Activated T-helper 1 cell treated with anti-CD3 and anti-CD28 coated beads, Interleukin-12 subunit alpha, Interleukin-12 subunit beta, Interleukin-2, Interleukin-4 antibody, amounts not matched to agents 30 ng/mL and 10 ng/mL and 1 ng/mL, durations not matched to agents 14 hours and 24 hours and 36 hours (primary cell): Measurements from ENCODE around the gene RBM19. TPM values are rescaled to one million over a fixed set of nuclear protein-coding genes. Genes with fewer than 3 reads are reported as not detected.
A peak's percentile ranks its signal among the peaks of the same experiment; 100 is the strongest.
"Not testable (repeated sequence)": the region's sequence is repeated elsewhere in the genome, so short reads cannot be mapped to it uniquely, and the experiment has no call there.

ENCODE experiments used
- DNase-seq: peaks from one replicate; pipeline ENCODE4 v3.0.0; 2021; ENCODE audit warnings: low spot score
- H3K27ac Mint-ChIP-seq: one replicate; pipeline ENCODE4 v1.8.0; 2021; ENCODE audit warnings: mild to moderate bottlenecking, mixed read lengths
- H3K27me3 Mint-ChIP-seq: one replicate; pipeline ENCODE4 v1.8.0; 2022; ENCODE audit warnings: mild to moderate bottlenecking, moderate library complexity, mixed read lengths; ENCODE audit not compliant: insufficient read depth
- H3K36me3 Mint-ChIP-seq: one replicate; pipeline ENCODE4 v1.8.0; 2021; ENCODE audit warnings: low read depth, mixed read lengths
- H3K4me1 Mint-ChIP-seq: one replicate; pipeline ENCODE4 v1.8.0; 2021; ENCODE audit warnings: low read depth, mixed read lengths
- H3K4me3 Mint-ChIP-seq: one replicate; pipeline ENCODE4 v1.8.0; 2021; ENCODE audit warnings: mild to moderate bottlenecking, moderate library complexity, mixed read lengths
- H3K9me3 Mint-ChIP-seq: one replicate; pipeline ENCODE4 v1.8.0; 2021; ENCODE audit warnings: mixed read lengths
- intact Hi-C: fragments of 100-400 bp; cut with micrococcal nuclease; formaldehyde crosslinking; loops from one replicate; pipeline ENCODE4 v1.15.1; 2024
- total RNA-seq: library from RNA; stranded (reverse); gene quantifications from 2 replicates; pipeline ENCODE4 v1.2.3, GENCODE V29; 2022

The RBM19 gene
- total RNA-seq, 1 donor from 2014 or later = 102 TPM

DNA sequence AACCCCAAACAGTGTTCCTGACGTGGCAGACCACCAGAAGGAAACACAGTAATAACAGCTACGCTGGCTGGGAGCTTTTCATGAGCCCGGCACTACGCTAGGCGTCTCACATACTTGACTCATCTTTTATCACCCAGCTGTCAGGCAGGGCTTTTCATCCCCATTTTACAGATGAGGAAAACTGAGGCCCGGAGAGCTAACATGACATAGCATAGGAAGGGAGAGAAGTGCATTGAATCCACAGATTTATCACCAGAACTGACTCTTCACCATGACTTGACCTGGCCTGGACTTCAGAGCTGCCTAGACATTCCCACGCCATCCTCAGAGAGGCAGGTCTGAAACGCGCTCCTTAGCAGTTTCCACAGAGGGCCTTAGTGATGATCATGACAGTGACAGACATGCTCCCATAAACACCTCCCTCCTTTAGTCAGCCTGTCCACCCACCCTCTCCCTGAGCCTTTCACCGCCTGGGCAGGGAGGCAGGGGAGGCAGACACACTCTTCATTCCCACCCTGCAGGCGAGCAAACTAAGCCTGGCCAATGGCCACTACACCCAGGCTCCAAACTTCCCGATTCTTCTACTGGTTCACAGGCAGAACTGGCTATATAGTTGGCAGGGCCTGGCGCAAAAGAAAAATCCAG lies 56.2 kb downstream of the RBM19 start:
- DNase-seq = no peak
- Mint-ChIP-seq H3K4me1 (no peaks in the 10 kb centered on the region), H3K4me3 (no peak overlapping the region), H3K9me3 (no peaks in the 10 kb centered on the region), H3K36me3 (peaks cover 22% of the 10 kb centered on the region), H3K27ac (no peak overlapping the region), H3K27me3 (no peaks in the 10 kb centered on the region)
- intact Hi-C loops = no loop called here

DNA sequence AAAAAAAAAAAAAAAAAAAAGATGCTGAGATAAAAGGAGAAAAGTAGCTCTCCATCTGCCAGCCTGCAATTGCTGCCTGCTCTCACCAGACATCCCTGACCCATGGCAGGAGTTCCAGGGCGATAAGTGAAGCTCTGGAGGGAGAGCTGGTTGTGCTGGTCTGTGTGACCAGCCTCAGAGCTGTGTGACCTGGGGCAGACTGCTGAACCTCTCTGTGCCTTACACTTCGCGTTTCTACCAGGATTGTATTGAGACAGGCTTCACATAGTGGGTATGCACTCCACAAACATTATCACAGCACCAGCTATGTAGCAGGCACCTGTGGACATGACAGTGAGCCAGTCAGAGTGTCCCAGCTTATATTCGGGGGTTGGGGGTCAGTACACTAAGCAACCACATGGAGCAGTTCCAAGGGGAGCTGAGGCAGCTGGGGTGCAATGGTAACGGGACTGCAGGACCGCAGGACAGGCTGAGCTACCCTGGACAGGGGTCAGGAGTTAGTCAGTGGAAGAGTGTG lies 57.5 kb downstream of the RBM19 start:
- DNase-seq = no peak
- no peak overlapping the region for H3K27ac Mint-ChIP-seq
- peaks cover under 1% of the 10 kb centered on the region for H3K4me1 Mint-ChIP-seq
- intact Hi-C loops = no loop called here
- no peak overlapping the region for H3K4me3 Mint-ChIP-seq
- H3K36me3 Mint-ChIP-seq = peaks cover 31% of the 10 kb centered on the region
- H3K9me3 Mint-ChIP-seq = no peaks in the 10 kb centered on the region
- no peaks in the 10 kb centered on the region for H3K27me3 Mint-ChIP-seq

DNA sequence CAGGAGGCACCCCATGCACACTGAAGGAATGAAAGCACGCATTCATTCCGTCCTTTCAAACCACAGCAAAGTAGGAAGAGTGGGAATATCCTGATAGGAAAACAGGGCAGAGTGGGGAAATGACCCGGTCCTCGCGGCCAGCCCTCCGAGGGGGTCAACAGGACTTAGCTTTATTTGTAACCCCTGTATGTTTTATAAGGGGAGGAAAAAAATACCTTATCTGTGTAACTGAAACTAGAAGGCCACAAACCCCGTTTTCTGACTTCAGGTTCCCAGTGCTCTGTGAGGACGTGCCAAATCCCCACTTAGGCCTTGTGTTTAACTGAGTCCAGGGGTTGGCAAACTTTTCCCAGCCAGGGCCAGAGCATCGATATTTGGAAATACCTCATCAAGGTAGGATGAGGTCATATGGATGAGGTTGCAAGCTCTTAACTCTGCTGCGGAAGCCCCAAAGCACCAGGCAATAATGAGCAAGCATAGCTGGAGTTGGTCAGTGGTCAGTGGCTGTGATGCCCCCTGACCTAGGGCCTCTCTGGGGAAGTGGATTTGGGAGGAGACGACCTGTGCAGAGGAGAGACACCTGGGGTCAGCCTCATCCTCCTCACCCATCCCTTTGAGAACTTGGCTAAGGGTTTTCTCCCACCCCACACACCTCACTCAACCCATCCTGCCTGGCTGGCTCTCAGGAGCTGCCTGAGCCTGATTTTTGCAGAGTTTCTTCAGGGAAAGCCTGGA lies 58.5 kb downstream of the RBM19 start:
- Mint-ChIP-seq H3K4me1 (peaks cover 9% of the 10 kb centered on the region), H3K27me3 (no peaks in the 10 kb centered on the region), H3K36me3 (peaks cover 37% of the 10 kb centered on the region), H3K4me3 (no peak overlapping the region), H3K9me3 (no peaks in the 10 kb centered on the region), H3K27ac (no peak overlapping the region)
- intact Hi-C loops = no loop called here
- DNase-seq = no peak

DNA sequence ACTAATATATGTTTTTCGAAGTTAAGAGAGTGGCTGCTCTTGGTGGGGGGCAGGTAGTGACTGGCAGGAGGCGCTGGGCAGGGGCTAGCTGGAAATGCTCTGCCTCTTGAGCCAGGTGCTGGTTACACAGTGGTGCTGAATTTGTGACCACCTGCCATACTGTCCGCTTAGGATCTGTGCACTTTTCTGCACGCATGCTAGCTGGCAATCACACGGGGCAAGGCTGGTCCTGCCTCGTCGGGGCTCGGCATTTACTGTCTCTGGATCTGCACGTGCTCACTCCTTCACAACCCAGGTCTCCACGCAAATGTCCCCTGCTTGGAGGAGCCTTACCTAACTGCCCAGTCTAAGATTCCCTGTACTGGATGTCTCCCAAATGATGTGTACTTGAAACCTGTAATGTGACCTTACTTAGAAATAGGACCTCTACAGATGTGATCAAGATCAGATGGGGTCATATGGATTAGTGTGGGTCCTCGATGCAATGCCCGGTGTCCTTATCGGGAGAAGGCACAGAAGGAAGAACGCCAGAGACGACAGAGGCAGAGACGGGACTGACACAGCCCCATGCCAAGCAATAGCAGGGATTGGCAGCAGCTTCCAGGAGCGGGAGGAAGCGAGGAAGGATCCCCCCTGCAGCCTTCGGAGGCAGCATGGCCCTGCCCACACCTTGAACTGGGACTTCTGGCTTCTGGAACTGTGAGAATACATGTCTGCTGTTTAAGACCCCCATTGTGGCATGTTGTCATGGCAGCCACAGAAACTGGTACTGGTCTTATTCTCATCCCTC lies 59.5 kb downstream of the RBM19 start:
- Mint-ChIP-seq H3K36me3 (peaks cover 38% of the 10 kb centered on the region), H3K27me3 (no peaks in the 10 kb centered on the region), H3K4me3 (no peak overlapping the region), H3K27ac (no peak overlapping the region), H3K9me3 (no peaks in the 10 kb centered on the region), H3K4me1 (peaks cover 9% of the 10 kb centered on the region)
- DNase-seq = no peak
- intact Hi-C loops = no loop called here

DNA sequence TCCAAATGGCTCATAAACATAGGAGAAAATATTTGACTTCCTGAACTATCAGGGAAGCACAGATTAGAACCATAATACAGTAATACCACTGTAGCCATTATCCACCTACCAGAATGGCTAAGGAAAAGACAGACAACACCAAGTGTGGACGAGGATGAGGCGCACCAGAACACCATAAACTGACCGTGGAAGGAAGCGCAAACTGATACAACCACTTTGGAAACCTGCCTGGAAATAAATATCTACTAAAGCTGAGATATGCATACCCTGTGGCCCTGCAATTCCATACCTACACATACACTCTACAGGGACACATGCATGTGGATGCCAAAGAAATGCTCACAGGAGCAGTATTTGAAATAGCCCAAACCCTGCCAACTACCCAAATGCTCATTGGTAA lies 60.3 kb downstream of the RBM19 start:
- Mint-ChIP-seq H3K4me1 (peaks cover 9% of the 10 kb centered on the region), H3K4me3 (no peak overlapping the region), H3K9me3 (no peaks in the 10 kb centered on the region), H3K27ac (no peak overlapping the region), H3K36me3 (peaks cover 38% of the 10 kb centered on the region), H3K27me3 (no peaks in the 10 kb centered on the region)
- intact Hi-C loops = no loop called here
- no peak for DNase-seq

DNA sequence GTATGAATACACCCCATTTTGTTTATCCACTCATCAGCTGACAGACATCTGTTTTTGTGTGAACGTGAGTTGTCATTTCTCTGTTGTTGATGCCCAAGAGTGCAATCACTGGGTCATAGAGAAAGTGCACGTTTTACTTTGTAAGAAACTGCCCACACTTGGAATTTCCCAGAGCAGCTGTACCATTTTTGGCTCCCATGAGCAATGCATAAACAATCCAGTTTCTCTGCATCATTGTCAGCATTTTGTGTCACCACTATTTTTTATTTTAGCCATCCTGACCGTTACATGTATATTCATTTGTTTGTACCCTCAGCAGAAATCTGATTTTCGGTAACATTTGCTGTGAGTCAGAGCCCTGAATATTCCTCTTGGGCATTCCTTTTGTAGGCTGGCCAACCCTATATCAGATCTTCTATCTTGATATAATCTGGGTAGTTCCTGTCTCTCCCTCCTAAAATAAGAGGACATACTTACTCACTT lies 62.7 kb downstream of the RBM19 start:
- intact Hi-C loops = loop anchor here (1.0 kb wide), 1 partner anchor 59 kb away; no protein-coding TSS in a partner anchor

DNA sequence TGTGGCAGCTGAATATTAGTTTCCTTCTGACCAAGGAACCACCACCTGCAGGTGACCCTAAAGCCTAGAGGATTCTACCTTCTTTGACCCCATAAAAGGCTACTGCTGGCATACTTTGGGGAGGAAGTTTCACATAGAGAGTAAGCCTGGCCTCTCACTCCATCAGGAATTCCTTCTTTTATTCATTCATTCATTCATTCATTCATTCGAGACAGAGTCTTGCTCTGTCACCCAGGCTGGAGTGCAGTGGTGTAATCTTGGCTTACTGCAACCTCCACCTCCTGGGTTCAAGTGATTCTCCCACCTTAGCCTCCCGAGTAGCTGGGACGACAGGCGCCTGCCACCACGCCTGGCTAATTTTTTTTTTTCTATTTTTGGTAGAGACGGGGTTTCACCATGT lies 64.8 kb downstream of the RBM19 start:
- DNase-seq, H3K27ac Mint-ChIP-seq, H3K9me3 Mint-ChIP-seq, H3K27me3 Mint-ChIP-seq, H3K4me1 Mint-ChIP-seq, intact Hi-C loops, H3K4me3 Mint-ChIP-seq: not testable (repeated sequence)
- H3K36me3 Mint-ChIP-seq = peaks cover 26% of the 10 kb centered on the region

More for the DNA sequence above, 62.7 kb downstream of the RBM19 start:
- Mint-ChIP-seq H3K27me3 (no peaks in the 10 kb centered on the region), H3K4me1 (peaks cover 9% of the 10 kb centered on the region), H3K36me3 (peaks cover 28% of the 10 kb centered on the region), H3K4me3 (no peak overlapping the region), H3K27ac (peak overlapping the region; percentile 16), H3K9me3 (no peaks in the 10 kb centered on the region)
- no peak for DNase-seq

DNA sequence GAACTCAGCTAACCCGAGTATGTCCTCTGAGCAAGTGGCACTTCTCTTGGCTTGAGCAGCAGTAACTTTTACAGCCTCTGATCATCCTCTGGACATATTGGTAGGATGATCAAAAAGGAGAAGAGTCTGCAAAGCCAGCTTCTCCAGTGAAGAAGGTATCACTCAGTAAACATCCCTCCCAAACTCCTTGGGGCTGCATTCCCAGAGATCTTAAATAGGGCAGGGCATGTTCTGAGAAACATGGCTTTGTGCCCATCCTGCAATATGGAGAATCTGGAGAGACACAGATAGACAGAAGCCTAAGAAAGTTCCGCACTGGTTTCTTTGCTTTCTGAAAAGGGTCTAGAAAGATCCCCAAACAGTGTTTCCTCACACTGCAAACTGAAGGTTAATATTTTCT lies 65.4 kb downstream of the RBM19 start:
- no peak overlapping the region for H3K27ac Mint-ChIP-seq
- no peak for DNase-seq
- no peaks in the 10 kb centered on the region for H3K9me3 Mint-ChIP-seq
- no peaks in the 10 kb centered on the region for H3K27me3 Mint-ChIP-seq
- peaks cover 9% of the 10 kb centered on the region for H3K4me1 Mint-ChIP-seq
- no peak overlapping the region for H3K4me3 Mint-ChIP-seq
- peaks cover 26% of the 10 kb centered on the region for H3K36me3 Mint-ChIP-seq
- intact Hi-C loops = no loop called here

DNA sequence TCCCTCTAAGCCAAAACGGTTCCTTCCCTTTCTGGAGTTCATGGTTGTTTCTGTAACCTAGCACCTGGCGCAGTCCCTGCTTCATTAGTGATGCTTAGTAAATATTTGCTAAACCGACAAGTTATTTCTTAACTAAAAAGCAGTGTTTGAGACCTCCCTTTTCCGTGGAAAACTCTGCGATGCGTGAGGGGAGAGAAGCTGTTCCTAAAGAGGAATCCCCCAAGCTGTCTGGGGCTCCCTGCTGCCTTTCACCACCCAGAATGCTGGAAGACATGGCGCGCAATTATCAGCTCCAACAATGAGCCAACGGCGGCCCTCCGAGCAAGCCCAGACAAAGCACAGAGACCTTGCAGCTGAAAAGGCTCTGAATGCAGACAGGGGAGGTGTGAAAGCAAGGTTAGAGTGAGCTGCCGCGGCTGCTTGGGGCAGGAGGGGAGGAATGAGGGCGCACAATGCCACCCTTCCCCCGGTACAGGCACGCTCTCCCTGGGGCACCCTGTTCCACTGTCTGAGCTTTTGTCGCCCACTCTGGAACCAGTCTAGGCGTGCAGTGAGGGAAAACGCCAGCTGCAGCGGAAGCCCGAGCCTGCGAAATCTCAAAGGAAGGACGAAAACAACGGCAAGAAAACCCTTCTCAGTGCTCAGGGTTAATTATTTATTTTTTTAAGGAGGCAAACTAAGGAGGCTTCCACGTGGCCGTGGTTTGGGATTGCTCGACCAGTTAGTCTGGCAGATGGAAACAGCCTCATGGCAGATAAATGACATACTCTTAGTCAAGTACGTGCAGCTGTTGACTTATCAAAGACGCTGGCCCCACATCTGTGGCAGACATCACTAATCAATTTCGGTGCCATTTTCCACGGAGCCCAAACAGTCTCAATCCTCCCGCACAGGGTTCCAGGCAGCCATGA lies 66.3 kb downstream of the RBM19 start:
- Mint-ChIP-seq H3K27me3 (no peaks in the 10 kb centered on the region), H3K9me3 (no peaks in the 10 kb centered on the region), H3K4me1 (peaks cover 9% of the 10 kb centered on the region), H3K27ac (no peak overlapping the region), H3K4me3 (no peak overlapping the region), H3K36me3 (peaks cover 23% of the 10 kb centered on the region)
- no peak for DNase-seq
- intact Hi-C loops = no loop called here

DNA sequence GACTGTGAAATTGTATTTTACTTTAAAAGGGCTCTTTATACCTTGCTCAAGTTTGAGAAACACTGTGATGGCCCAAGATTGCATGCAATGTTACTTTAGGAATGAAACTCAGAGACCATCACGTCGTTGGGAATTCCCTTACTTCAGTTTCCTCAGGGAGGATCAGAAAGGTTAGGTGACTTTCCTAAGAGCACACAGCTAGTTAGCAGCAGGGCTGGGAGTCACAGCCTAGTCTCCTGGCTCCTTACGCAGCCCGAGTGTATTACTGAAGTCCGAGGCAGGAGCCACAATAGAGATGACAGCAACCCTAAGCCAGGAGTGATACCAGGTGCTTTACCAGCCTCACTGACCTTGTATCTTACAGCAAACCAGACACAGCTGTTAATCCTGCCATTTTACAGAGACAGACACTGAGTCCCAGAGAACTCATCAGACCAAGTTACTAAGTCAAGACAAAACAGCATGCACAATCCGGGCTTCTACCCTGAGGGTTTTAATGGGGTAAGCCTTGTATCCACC lies 67.0 kb downstream of the RBM19 start:
- peaks cover 16% of the 10 kb centered on the region for H3K36me3 Mint-ChIP-seq

DNA sequence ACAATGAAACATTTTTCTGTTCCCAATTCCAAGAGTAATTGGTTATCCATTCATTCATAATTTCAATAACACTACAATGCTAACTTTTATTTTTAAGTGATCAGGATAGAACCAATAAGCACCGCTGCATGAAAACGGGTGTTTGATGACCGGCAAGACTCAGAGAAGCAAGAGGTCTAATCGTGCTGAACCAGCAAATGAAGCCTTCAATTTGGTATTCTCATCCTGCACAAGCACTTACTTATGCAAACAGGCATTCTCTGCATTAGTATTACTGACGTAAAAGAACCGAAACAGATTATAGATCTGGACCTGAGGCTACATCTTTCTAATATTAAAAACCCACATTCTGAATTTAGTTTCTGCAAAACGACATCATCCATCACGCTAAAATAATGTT lies 67.7 kb downstream of the RBM19 start:
- Mint-ChIP-seq H3K27ac (no peak overlapping the region), H3K4me1 (peaks cover 7% of the 10 kb centered on the region), H3K4me3 (no peak overlapping the region), H3K27me3 (no peaks in the 10 kb centered on the region), H3K36me3 (peaks cover 16% of the 10 kb centered on the region), H3K9me3 (no peaks in the 10 kb centered on the region)
- DNase-seq = no peak
- intact Hi-C loops = no loop called here

More for the DNA sequence above, 67.0 kb downstream of the RBM19 start:
- H3K27me3 Mint-ChIP-seq = no peaks in the 10 kb centered on the region
- no peak for DNase-seq
- H3K9me3 Mint-ChIP-seq = no peaks in the 10 kb centered on the region
- H3K4me1 Mint-ChIP-seq = peaks cover 9% of the 10 kb centered on the region
- no peak overlapping the region for H3K27ac Mint-ChIP-seq
- intact Hi-C loops = no loop called here
- H3K4me3 Mint-ChIP-seq = no peak overlapping the region

DNA sequence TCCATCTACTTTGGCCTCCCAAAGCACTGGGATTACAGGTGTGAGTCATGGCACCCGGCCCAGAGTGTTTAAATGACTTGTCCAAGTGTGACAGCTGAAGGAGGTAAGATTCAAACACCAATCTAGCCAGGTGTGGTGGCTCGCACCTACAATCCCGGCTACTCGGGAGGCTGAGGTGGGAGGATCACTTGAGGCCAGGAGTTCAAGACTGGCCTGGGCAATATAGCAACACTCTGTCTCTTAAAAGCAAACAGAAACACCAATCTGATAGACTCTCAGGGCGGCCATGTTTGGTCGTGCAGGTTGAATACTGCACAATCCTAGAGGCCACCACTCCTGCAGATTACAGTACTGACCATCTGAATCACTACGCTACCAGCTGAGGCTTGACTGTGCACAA lies 68.7 kb downstream of the RBM19 start:
- DNase-seq = no peak
- Mint-ChIP-seq H3K4me1 (no peaks in the 10 kb centered on the region), H3K27ac (no peak overlapping the region), H3K36me3 (peaks cover 9% of the 10 kb centered on the region), H3K9me3 (no peaks in the 10 kb centered on the region), H3K4me3 (no peak overlapping the region), H3K27me3 (no peaks in the 10 kb centered on the region)
- intact Hi-C loops = no loop called here
